ENCODE results near the gene RNF128.
"Not testable (repeated sequence)": the region's sequence is repeated elsewhere in the genome, so short reads cannot be mapped to it uniquely, and the experiment has no call there.

Gene RNF128

DNA sequence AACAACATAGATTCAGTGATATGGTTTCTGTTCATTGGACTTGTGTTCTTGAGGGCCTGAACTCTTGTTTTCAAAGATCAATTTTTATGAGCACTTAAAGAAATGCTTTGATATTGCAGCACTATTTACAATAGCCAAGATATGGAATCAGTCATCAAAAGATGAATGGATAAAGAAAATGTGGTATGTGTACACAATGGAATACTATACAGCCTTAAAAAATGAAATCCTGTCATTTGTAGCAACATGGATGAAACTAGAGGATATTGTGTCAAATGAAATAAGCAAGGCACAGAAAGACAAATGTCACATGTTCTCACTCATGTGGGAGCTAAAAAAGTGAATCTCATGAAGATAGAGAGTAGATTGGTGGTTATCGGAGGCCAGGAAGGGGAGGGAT is 21.9 kb downstream of the RNF128 start:
- DNase-seq: no peak

DNA sequence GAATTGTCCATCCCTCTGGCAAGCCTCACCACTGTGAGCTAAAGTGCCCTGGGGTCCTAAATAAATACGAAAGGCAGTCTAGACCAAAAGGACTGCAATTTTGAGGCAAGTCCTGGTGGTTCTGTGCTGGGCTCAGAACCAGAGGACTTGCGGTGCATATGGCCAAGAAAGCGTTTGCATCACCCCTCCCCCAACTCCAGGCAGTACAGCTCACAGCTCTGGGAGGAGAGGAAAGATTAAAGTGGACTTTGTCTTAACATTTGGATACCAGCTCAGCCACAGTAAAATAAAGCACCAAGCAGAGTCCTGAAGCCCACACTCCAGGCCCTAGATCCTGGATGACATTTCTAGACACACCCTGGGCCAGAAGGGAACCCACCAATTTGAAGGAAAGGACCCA is 24.9 kb downstream of the RNF128 start:
- no peak for DNase-seq

DNA sequence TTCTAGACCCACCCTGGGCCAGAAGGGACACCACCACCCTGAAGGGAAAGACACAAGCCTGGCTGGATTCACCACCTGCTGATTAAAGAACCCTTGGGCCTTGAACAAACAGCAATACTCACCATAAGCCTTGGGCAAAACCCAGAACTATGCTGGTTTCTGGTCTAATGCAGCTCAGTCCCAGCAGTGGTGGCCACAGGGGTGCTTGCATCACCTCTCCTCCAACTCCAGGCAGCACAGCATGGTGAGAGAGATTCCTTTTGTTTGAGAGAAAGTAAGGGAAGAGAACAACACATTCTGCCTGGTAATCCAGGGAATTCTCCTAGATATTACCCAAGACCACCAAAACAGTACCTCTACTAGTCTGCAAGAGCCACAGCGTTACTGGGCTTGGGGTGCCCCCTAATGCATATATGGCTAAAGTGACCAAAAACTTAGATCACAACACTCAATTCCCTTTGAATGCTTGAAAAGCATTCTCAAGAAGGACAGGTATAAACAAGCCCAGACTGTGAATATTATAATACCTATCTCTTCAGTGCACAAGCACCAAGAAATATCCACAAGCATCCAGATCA is 25.7 kb downstream of the RNF128 start:
- peak in 1 of 2 experiments; percentile 9 for DNase-seq

GRCh38 chrX:106769288-106769687 is 42.8 kb downstream of the RNF128 start:
- not testable (repeated sequence) for DNase-seq

DNA sequence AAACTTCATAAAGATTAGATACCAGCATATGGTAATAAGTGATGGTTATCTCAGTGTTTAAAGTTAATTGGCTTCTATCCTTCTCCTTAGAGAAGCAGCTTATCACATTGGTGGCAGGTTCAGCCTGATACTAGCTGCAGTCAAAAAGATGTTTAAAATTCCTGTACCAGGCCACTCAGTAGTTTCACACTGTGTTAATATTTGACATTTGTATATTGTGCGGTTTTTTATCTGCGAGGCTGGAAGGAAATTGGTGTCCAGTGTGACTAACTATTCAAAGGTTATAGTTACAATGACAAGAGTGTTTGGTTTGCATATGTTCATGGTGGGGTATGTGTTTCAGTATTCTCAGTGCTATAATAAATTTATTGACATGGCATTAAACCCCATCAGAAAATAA is 48.5 kb downstream of the RNF128 start:
- no peak for DNase-seq

DNA sequence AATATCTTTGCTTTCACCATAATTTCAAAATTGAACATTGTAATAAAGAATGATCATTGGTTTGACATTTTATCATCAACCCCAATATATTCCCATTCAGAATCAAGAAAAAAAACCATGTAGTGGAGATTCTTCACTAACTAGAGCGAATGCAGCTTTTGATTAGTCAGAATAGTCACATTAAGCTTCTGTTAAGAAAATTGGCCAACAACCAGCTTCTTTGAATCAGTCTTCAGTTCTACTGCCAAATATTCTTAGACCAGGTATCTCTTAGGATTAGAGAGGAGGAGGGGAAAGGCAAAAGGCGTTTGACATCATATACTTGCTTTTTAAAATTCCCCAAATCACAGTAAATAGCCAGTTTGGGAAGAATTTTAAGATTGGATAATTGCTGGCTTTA is 53.8 kb downstream of the RNF128 start:
- no peak for DNase-seq

- DNase-seq: no peak
These were observed 54.3 kb downstream of the RNF128 start for GRCh38 chrX:106780664-106781377.

- no peak for DNase-seq
These were observed 57.2 kb downstream of the RNF128 start for GRCh38 chrX:106783716-106784115.

DNA sequence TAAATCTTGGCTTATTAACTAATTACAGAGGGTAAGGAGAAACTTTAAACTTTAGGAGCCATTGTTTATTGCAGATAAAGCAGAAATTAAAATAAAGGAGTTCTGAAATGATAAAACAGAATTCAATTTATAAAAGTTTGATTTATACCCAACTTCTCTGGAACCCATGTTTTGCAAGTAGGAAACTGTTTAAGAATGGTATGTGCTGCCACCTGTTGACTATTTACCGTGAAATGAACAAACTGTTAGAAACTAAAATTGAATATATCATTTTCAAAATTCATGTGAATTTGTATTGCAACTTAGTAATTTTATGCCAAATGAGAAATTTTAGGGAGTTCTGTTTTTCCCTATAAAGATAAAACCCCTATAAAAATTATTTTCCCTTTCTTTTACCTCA is 65.0 kb downstream of the RNF128 start:
- DNase-seq: peak in 1 of 2 experiments; percentile 25

DNA sequence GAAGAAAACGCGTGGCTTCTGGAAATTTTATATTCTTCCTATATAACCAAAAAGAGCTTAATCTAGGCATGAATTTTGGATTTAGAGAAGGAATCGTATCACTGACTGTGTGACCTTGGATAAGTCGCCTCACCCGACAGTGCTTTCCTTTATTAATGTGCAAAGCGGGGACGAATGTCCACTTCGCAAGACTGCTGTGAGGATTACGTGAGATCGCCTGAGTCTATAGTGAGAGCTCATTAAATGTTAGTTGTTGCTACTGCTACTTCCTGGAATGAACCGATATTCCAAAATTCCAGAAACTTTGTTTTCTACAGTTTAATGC is 75.5 kb downstream of the RNF128 start:
- DNase-seq: peak in 1 of 2 experiments; percentile 65

GRCh38 chrX:106802388-106803275 is 76.1 kb downstream of the RNF128 start, which contains the start of gene TBC1D8B:
TSS of gene TBC1D8B (plus strand) at chrX:106802673. CDS start at chrX:106802854, 181 bp downstream.
- DNase-seq: peak; percentile 90 to 91

DNA sequence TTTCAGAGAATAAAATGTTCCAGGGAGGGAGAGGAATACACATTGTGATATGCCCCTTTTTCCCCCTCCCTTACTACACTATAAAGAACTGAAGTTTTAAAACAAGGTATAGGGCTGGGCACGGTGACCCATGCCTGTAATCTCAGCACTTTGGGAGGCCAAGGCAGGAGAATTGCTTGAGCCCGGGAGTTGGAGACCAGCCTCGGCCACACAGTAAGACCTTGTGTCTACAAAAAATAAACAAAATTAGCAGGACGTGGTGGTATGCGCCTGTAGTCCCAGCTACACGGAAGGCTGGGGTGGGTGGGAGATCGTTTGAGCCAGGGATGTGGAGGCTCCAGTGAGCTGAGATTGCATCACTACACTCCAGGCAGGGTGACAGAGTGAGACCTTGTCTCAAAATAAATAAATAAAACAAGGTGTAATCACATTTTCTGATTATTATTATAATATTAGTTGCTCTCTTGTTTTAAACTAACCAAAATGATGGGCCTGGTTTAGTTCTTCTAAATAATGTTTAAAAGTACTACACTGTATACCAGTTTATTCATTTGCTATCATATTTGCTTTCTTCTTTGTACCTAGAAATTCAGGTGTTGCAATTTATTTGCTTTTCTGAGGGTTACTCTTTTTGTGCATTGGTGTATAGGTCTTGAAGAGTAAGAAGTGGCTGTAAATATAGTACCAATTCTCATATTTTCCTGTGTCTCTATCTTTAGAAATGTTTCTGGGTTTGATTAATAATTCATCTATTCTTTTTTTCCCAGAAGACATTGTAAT is 84.8 kb downstream of the RNF128 start:
- no peak for DNase-seq

DNA sequence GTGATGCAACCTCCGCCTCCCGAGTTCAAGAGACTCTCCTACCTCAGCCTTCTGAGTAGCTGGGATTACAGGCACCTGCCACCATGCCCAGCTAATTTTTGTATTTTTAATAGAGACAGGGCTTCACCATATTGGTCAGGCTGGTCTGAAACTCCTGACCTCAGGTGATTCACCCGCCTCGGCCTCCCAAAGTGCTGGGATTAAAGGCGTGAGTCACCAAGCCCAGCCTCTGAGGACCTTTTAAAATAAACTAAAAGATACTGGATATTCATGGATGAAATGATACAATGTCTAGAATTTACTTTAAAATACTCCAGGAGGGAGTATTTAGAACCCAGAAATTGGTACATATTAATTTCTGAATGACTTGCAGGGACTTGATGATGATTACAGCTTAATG is 86.4 kb downstream of the RNF128 start:
- not testable (repeated sequence) for DNase-seq

GRCh38 chrX:106814093-106814492 is 87.6 kb downstream of the RNF128 start:
- DNase-seq: not testable (repeated sequence)
